Keratinocyte (primary cell): ENCODE data around the gene RFXANK. TPM values are rescaled to one million over a fixed set of nuclear protein-coding genes. Genes with fewer than 3 reads are reported as not detected.

Source experiments
- DNase-seq: peaks from one replicate; pipeline ENCODE4 v3.0.0-alpha.2; 2011; ENCODE audit warnings: low read depth, missing footprints, low spot score
- FAIRE-seq: peaks from 2 replicates; lab custom pipeline; 2011; peaks lifted over from hg19 to GRCh38; lab: Jason Lieb, UNC
- H2AFZ ChIP-seq: 2 replicates; pipeline ENCODE4 v1.6.0; 2012; ENCODE audit warnings: low read length, control low read depth, inconsistent platforms; ENCODE audit not compliant: control insufficient read depth
- H3K27ac ChIP-seq: 2 replicates; pipeline ENCODE4 v1.5.1; 2011; ENCODE audit warnings: low read length; ENCODE audit not compliant: control insufficient read depth, insufficient read depth
- H3K27me3 ChIP-seq: 3 replicates; pipeline ENCODE4 v1.6.0; 2011; ENCODE audit warnings: low read length; ENCODE audit not compliant: control insufficient read depth, insufficient read depth; ENCODE audit errors: extremely low read depth
- H3K36me3 ChIP-seq, 2 experiments: 2 replicates in 1 of 2; 3 replicates in 1 of 2; pipeline ENCODE4 v1.5.1; 2011; ENCODE audit warnings: low read length in 2 of 2, mild to moderate bottlenecking in 1 of 2; ENCODE audit not compliant: control insufficient read depth in 2 of 2, insufficient read depth in 2 of 2; ENCODE audit errors: extremely low read depth in 1 of 2
- H3K4me1 ChIP-seq: 3 replicates; pipeline ENCODE4 v1.5.1; 2011; ENCODE audit warnings: low read length; ENCODE audit not compliant: control insufficient read depth, insufficient read depth; ENCODE audit errors: extremely low read depth
- H3K4me2 ChIP-seq: 3 replicates; pipeline ENCODE4 v1.6.0; 2011; ENCODE audit warnings: low read depth, low read length; ENCODE audit not compliant: control insufficient read depth, insufficient read depth; ENCODE audit errors: extremely low read depth
- H3K4me3 ChIP-seq, 3 experiments: fragments of 200-600 bp in 1 of 3; sonication (generic) in 1 of 3; 2 replicates in 2 of 3; 3 replicates in 1 of 3; pipeline ENCODE4 v1.5.1; 2011 to 2016; ENCODE audit warnings: low read length in 3 of 3, mild to moderate bottlenecking in 3 of 3, control low read depth in 2 of 3, inconsistent platforms in 1 of 3, low read depth in 1 of 3, mixed read lengths in 1 of 3, mixed run types in 1 of 3, moderate library complexity in 1 of 3; ENCODE audit not compliant: control insufficient read depth in 2 of 3, insufficient read depth in 2 of 3; ENCODE audit errors: extremely low read depth in 1 of 3
- H3K79me2 ChIP-seq: 2 replicates; pipeline ENCODE4 v1.6.0; 2012; ENCODE audit warnings: low read length; ENCODE audit not compliant: control insufficient read depth, insufficient read depth
- H3K9ac ChIP-seq: 3 replicates; pipeline ENCODE4 v1.6.0; 2011; ENCODE audit warnings: low read length; ENCODE audit not compliant: control insufficient read depth, insufficient read depth; ENCODE audit errors: extremely low read depth
- H3K9me1 ChIP-seq: 3 replicates; pipeline ENCODE4 v1.6.0; 2011; ENCODE audit warnings: low read length; ENCODE audit not compliant: control insufficient read depth, insufficient read depth; ENCODE audit errors: extremely low read depth
- H3K9me3 ChIP-seq: 2 replicates; pipeline ENCODE4 v1.5.1; 2012; ENCODE audit warnings: low read depth, low read length; ENCODE audit not compliant: control insufficient read depth
- H4K20me1 ChIP-seq: 3 replicates; pipeline ENCODE4 v1.6.0; 2011; ENCODE audit warnings: low read length; ENCODE audit not compliant: control insufficient read depth, insufficient read depth; ENCODE audit errors: extremely low read depth
- EZH2 ChIP-seq: IDR thresholded peaks from one replicate; pipeline ENCODE4 v1.6.1; 2012; ENCODE audit warnings: inconsistent platforms, mild to moderate bottlenecking, low read length, moderate library complexity
- dilution Hi-C: fragments of 300-500 bp; cut with MboI; formaldehyde crosslinking; loops from one replicate; pipeline ENCODE4 v1.7.0; 2020; ENCODE audit warnings: low sequenced_read_pairs; ENCODE audit not compliant: extremely low pct_ligation_motif_present
- polyA plus RNA-seq, 5 experiments: library from polyadenylated mRNA; depleted of rRNA in 3 of 5; stranded (reverse) in 3 of 5; stranded (forward) in 1 of 5; unstranded in 1 of 5; fragments of >200 nt; gene quantifications; 1 replicate in 1 of 5; 2 replicates in 3 of 5; 3 replicates in 1 of 5; pipeline versions ENCODE4 v1.2.1 to v1.2.3, GENCODE V29; 2011 to 2012; ENCODE audit warnings: missing spikeins in 2 of 5, low read depth in 1 of 5, low replicate concordance in 1 of 5
- TF ChIP-seq, protein P1 (sequence below), 3 experiments: IDR thresholded peaks in 1 of 3; conservative IDR thresholded peaks in 1 of 3; optimal IDR thresholded peaks in 1 of 3; 2 replicates in 2 of 3; 3 replicates in 1 of 3; pipeline versions ENCODE3 to v1.5.1; 2011; ENCODE audit warnings: low read length in 3 of 3, mild to moderate bottlenecking in 3 of 3, moderate library complexity in 2 of 3, control low read depth in 1 of 3, inconsistent platforms in 1 of 3; ENCODE audit not compliant: insufficient read depth in 2 of 3; ENCODE audit errors: extremely low read depth in 1 of 3

Gene RFXANK
- polyA plus RNA-seq, 1 donor (not counting 4 experiments of a cell fraction or from before 2014, with no cell fraction given) = 49.0 TPM

DNA sequence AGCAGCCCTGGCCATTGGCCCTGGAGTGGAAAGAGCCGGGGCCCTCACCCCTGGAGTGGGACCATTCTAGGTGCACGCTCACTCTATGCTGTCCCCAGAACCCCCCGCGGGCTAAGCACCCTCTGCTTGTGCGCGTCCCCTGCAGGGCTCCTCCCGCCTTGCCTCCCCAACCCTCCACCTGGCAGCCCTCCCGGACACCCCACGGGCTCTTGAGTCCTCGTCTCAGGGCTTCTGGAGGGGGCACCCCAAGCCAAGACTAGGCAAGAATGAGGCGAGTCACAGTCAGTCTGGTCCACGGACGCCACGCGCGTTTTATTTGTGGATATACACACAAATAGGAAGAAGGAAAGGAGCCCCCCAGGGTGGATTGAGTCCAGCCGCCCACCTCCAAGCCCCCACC lies 46.8 kb upstream of the RFXANK start:
- FAIRE-seq (no peak), DNase-seq (no peak)
- H3K9ac ChIP-seq = no peak overlapping the region
- no peak overlapping the region for H3K4me3 ChIP-seq
- H3K4me2 ChIP-seq = no peak overlapping the region
- H3K79me2 ChIP-seq = no peaks in the 10 kb centered on the region
- no peaks in the 10 kb centered on the region for H3K9me1 ChIP-seq
- dilution Hi-C loops = no loop called here
- no peak overlapping the region for H2AFZ ChIP-seq
- H3K27me3 ChIP-seq = no peaks in the 10 kb centered on the region
- TF ChIP-seq, protein P1, sequence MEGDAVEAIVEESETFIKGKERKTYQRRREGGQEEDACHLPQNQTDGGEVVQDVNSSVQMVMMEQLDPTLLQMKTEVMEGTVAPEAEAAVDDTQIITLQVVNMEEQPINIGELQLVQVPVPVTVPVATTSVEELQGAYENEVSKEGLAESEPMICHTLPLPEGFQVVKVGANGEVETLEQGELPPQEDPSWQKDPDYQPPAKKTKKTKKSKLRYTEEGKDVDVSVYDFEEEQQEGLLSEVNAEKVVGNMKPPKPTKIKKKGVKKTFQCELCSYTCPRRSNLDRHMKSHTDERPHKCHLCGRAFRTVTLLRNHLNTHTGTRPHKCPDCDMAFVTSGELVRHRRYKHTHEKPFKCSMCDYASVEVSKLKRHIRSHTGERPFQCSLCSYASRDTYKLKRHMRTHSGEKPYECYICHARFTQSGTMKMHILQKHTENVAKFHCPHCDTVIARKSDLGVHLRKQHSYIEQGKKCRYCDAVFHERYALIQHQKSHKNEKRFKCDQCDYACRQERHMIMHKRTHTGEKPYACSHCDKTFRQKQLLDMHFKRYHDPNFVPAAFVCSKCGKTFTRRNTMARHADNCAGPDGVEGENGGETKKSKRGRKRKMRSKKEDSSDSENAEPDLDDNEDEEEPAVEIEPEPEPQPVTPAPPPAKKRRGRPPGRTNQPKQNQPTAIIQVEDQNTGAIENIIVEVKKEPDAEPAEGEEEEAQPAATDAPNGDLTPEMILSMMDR (optimal IDR thresholded peaks at IDR 0.05 in 1 of 3, IDR thresholded peaks at IDR 0.05 in 1 of 3, conservative IDR thresholded peaks at IDR 0.05 in 1 of 3; ENCODE audit: extremely low read depth in 1 of 3, insufficient read depth in 2 of 3, low read length in 3 of 3) = no peak
- TF ChIP-seq EZH2 = no peak
- H3K27ac ChIP-seq = no peak overlapping the region
- no peaks in the 10 kb centered on the region for H3K4me1 ChIP-seq
- H3K36me3 ChIP-seq = peaks cover 0 to 3% of the 10 kb centered on the region in 2 experiments
- H4K20me1 ChIP-seq = no peaks in the 10 kb centered on the region
- no peaks in the 10 kb centered on the region for H3K9me3 ChIP-seq

DNA sequence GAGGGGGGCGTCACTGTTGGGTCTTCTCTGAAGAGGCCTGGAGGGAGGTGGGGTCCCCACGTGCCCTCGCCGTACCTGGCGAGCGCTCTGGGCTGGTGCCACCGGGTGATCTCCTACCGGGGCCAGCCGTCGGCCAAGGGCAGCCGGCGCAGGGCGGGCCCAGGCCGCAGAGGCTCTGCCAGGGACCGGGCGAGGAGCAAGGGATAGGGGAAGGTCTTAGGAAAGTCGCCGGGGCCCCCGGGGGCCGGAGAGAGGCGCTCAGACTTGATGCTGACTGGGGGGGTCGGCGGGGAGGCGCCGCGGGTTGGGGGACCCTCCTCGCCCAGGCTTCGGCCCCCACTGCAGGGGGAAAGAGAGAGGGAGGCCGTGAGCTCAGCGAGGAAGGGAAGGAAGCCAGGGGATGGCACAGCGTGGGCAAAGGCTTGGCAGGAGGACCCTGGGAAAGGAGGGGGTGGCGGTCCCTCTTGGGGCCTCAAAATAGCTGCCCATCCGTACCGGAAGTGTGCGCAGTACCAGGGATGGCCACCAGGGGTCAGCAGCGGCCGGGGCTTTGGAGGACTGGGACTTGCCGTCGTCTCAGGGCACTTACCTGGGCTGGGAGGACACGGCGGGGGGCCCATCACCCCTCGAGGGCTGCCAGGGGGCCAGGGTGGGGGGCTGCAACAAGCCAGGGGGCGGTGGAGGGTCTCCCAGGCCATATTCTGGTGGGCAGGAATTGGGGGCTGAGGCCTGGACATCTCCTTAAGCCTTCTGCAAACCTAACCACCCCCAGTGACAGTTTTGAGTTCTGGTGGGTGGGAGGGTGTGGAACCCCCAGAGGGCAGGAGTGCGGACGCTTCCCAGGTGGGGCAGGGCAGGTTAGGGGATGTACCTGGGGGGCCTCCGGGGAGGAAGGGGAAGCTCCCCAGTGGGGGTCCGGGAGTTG lies 46.1 kb upstream of the RFXANK start:
- H3K9me3 ChIP-seq = no peaks in the 10 kb centered on the region
- DNase-seq (no peak), FAIRE-seq (peak; percentile 55)
- H3K79me2 ChIP-seq = no peaks in the 10 kb centered on the region
- H3K9me1 ChIP-seq = no peaks in the 10 kb centered on the region
- no peak overlapping the region for H3K9ac ChIP-seq
- H3K36me3 ChIP-seq = peaks cover 0 to 3% of the 10 kb centered on the region in 2 experiments
- H3K27ac ChIP-seq = no peak overlapping the region
- H4K20me1 ChIP-seq = no peaks in the 10 kb centered on the region
- peak overlapping the region; percentile 68 for H2AFZ ChIP-seq
- TF ChIP-seq EZH2 = no peak
- TF ChIP-seq, protein P1 (optimal IDR thresholded peaks at IDR 0.05 in 1 of 3, IDR thresholded peaks at IDR 0.05 in 1 of 3, conservative IDR thresholded peaks at IDR 0.05 in 1 of 3; ENCODE audit: extremely low read depth in 1 of 3, insufficient read depth in 2 of 3, low read length in 3 of 3) = peak; percentile 78 to 99 (median 97)
- no peak overlapping the region for H3K4me3 ChIP-seq
- dilution Hi-C loops = no loop called here
- H3K4me2 ChIP-seq = no peak overlapping the region
- no peaks in the 10 kb centered on the region for H3K4me1 ChIP-seq
- no peaks in the 10 kb centered on the region for H3K27me3 ChIP-seq
